Heart left ventricle (tissue), 16 donors: ENCODE measurements around the gene ZSCAN25. TPM values are rescaled to one million over a fixed set of nuclear protein-coding genes. Genes with fewer than 3 reads are reported as not detected.

Source experiments
- ATAC-seq, 4 donors: fragments of 200-7000 bp; cut with Tn5 transposase; one replicate each; pipeline ENCODE4 v1.9.1; 2020 to 2022; ENCODE audit warnings: moderate library complexity in 4 of 4, mild to moderate bottlenecking in 3 of 4, moderate number of reproducible peaks in 1 of 4
- DNase-seq, 5 donors: peaks; one replicate each; pipeline ENCODE4 v3.0.0-alpha.2; 2020
- H3K27ac ChIP-seq, 12 donors: fragments of 200-600 bp; sonication (generic) in 4 of 12; one replicate each; pipeline versions ENCODE4 v1.5.0 to v1.8.0; 2016 to 2022; ENCODE audit warnings: mild to moderate bottlenecking in 2 of 12
- H3K27me3 ChIP-seq, 9 donors: fragments of 200-600 bp; sonication (generic) in 2 of 9; one replicate each; pipeline versions ENCODE4 v1.5.1 to v1.8.0; 2016 to 2022; ENCODE audit warnings: mild to moderate bottlenecking in 3 of 9
- H3K36me3 ChIP-seq, 9 donors: fragments of 200-600 bp; sonication (generic) in 2 of 9; one replicate each; pipeline versions ENCODE4 v1.5.0 to v1.8.0; 2018 to 2022; ENCODE audit warnings: mild to moderate bottlenecking in 2 of 9
- H3K4me1 ChIP-seq, 12 donors: fragments of 200-600 bp; sonication (generic) in 4 of 12; one replicate each; pipeline versions ENCODE4 v1.5.0 to v1.8.0; 2016 to 2022; ENCODE audit warnings: mild to moderate bottlenecking in 3 of 12
- H3K4me3 ChIP-seq, 12 donors: fragments of 200-600 bp; sonication (generic) in 4 of 12; one replicate each; pipeline versions ENCODE4 v1.5.0 to v1.8.0; 2017 to 2022; ENCODE audit warnings: mild to moderate bottlenecking in 9 of 12, moderate library complexity in 4 of 12
- H3K9me3 ChIP-seq, 12 donors: fragments of 200-600 bp; sonication (generic) in 4 of 12; one replicate each; pipeline versions ENCODE4 v1.5.0 to v1.8.0; 2016 to 2022; ENCODE audit warnings: mild to moderate bottlenecking in 1 of 12
- CTCF ChIP-seq, 12 donors: fragments of 200-600 bp; sonication (generic) in 4 of 12; IDR thresholded peaks; one replicate each; pipeline versions ENCODE4 v1.5.0 to v1.8.0; 2018 to 2022; ENCODE audit warnings: antibody characterized with exemption in 12 of 12, mild to moderate bottlenecking in 5 of 12
- POLR2A ChIP-seq, 2 donors: fragments of 450-650 bp; IDR thresholded peaks; one replicate each; pipeline ENCODE4 v1.6.1; 2017; ENCODE audit warnings: antibody characterized with exemption in 2 of 2, mild to moderate bottlenecking in 2 of 2, moderate library complexity in 2 of 2
- WGBS, 4 donors: extraction: QIAGEN DNeasy Blood & Tissue Kit in 2 of 4; methylation state at CpG; one replicate each; pipeline versions ENCODE4 v1.1.5 to v1.1.7; 2013 to 2018; 5-methylcytosine and 5-hydroxymethylcytosine counted together
- intact Hi-C, 10 donors: fragments of 100-400 bp; cut with DNase I; formaldehyde crosslinking; loops; one replicate each; pipeline versions ENCODE4 v1.11.1 to v1.14.2; 2022
- polyA plus RNA-seq, 2 donors: library from polyadenylated mRNA; stranded (reverse); fragments of 200-250 nt; gene quantifications; one replicate each; pipeline ENCODE4 v1.2.3, GENCODE V29; 2013
- total RNA-seq, 9 donors: library from RNA; depleted of rRNA in 2 of 9; stranded (reverse); fragments of >200 nt in 2 of 9; fragmentation: NEBNext Ultra II Directional in 3 of 9; extraction: Animal tissue kit (Norgen Biotek cat#: 25700) in 3 of 9; gene quantifications; one replicate each; pipeline versions ENCODE4 v1.1.0 to v1.2.4, GENCODE V29; 2016 to 2023
- donor health status: ischemic (EF 13 %, LVEDD 7.1; RV severe dilation, severe dysfunction).
- donor health status: healthy with polysubstance abuse.
- donor health status: DM: no; HTN: yes; CAD: no.
- donor health status: DM: no; HTN: no; CAD: no.
- donor health status: ischemic (EF 25% LVEDD 6.9; RV normal size, moderate dysfunction).
- donor health status: ischemic (EF 25% LVEDD 5.7; RV mildly dilated, moderate dysfunction).
- donor health status: healthy.
- donor health status: DM: yes; HTN: yes; CAD: no.
- donor health status: ischemic (EF 35%, LVEDD 5.7; RV mildly dilated, moderate dysfunction).
- donor health status: nonischemic (EF 11% LVEDD 7.7; RV severe dilation, severe dysfunction).
- donor health status: DM: yes; HTN: yes; CAD: no.
- donor health status: PGD.
- donor health status: ischemic (EF 29% LVEDD 5.4; RV normal size, mild dysfunction).
- donor health status: nonischemic (EF 23%, LVEDD 6.1; RV moderate dilation, normal function).

ZSCAN25 gene
- total and polyA plus RNA-seq, 11 donors = 3.4 to 12.0 (median 8.2) TPM

GRCh38 chr7:99623091-99623693, 6.4 kb downstream of the ZSCAN25 start:
- WGBS, 4 donors = 83 to 88% (median 84%) methylated on average over 7 of the region's 7 CpGs
- ATAC-seq = no peak

GRCh38 chr7:99623702-99624447, 7.1 kb downstream of the ZSCAN25 start:
- H3K36me3 ChIP-seq = peaks cover 0 to 100% (median 100%) of the 10 kb centered on the region in 9 donors
- WGBS, 4 donors = 91 to 92% (median 91%) methylated on average over 9 of the region's 9 CpGs

More at GRCh38 chr7:99623091-99623693, 6.4 kb downstream of the ZSCAN25 start:
- no peaks in the 10 kb centered on the region for H3K9me3 ChIP-seq
- H3K27me3 ChIP-seq = no peaks in the 10 kb centered on the region
- DNase-seq = no peak
- no peak overlapping the region for H3K27ac ChIP-seq
- TF ChIP-seq POLR2A (IDR thresholded peaks at IDR 0.05) = no peak
- no peak for TF ChIP-seq CTCF (IDR thresholded peaks at IDR 0.05)
- intact Hi-C loops = loop anchor here in 1 of 10 donors (10.0 kb wide), 1 partner anchor 108 kb away; no protein-coding TSS in a partner anchor
- peaks cover 0 to 12% (median under 1%) of the 10 kb centered on the region in 12 donors for H3K4me1 ChIP-seq
- H3K36me3 ChIP-seq = peaks cover 0 to 100% (median 98%) of the 10 kb centered on the region in 9 donors
- no peak overlapping the region for H3K4me3 ChIP-seq

GRCh38 chr7:99624484-99624883, 7.7 kb downstream of the ZSCAN25 start:
- Histone ChIP-seq H3K36me3 (peaks cover 0 to 100% (median 100%) of the 10 kb centered on the region in 9 donors), H3K4me3 (no peak overlapping the region), H3K4me1 (peaks cover 0 to 6% (median 0%) of the 10 kb centered on the region in 12 donors), H3K27ac (no peak overlapping the region), H3K27me3 (no peaks in the 10 kb centered on the region), H3K9me3 (no peaks in the 10 kb centered on the region)
- DNase-seq = no peak
- intact Hi-C loops = loop anchor here in 1 of 10 donors (10.0 kb wide), 1 partner anchor 110 kb away; no protein-coding TSS in a partner anchor
- TF ChIP-seq CTCF (IDR thresholded peaks at IDR 0.05) (no peak), POLR2A (IDR thresholded peaks at IDR 0.05) (no peak)
- WGBS, 4 donors = 83 to 94% (median 91%) methylated on average over 16 of the region's 16 CpGs
- ATAC-seq = no peak

More at GRCh38 chr7:99623702-99624447, 7.1 kb downstream of the ZSCAN25 start:
- TF ChIP-seq POLR2A (IDR thresholded peaks at IDR 0.05) = no peak
- no peak for TF ChIP-seq CTCF (IDR thresholded peaks at IDR 0.05)
- no peak overlapping the region for H3K4me3 ChIP-seq
- no peaks in the 10 kb centered on the region for H3K9me3 ChIP-seq
- H3K4me1 ChIP-seq = peaks cover 0 to 6% (median 0%) of the 10 kb centered on the region in 12 donors
- H3K27me3 ChIP-seq = no peaks in the 10 kb centered on the region
- intact Hi-C loops = loop anchor here in 1 of 10 donors (10.0 kb wide), 1 partner anchor 109 kb away; no protein-coding TSS in a partner anchor
- peak overlapping the region in 1 of 12 donors; percentile 48 for H3K27ac ChIP-seq
- ATAC-seq (no peak), DNase-seq (no peak)

GRCh38 chr7:99625321-99625720, 8.6 kb downstream of the ZSCAN25 start:
- H3K9me3 ChIP-seq = no peaks in the 10 kb centered on the region
- no peak for DNase-seq
- ATAC-seq = no peak
- H3K4me3 ChIP-seq = no peak overlapping the region
- 80 to 89% (median 85%) methylated on average over 5 of the region's 5 CpGs for WGBS, 4 donors
- intact Hi-C loops = loop anchor here in 1 of 10 donors (10.0 kb wide), 1 partner anchor 111 kb away; no protein-coding TSS in a partner anchor
- no peaks in the 10 kb centered on the region for H3K27me3 ChIP-seq
- peaks cover 0 to 6% (median 0%) of the 10 kb centered on the region in 12 donors for H3K4me1 ChIP-seq
- no peak for TF ChIP-seq POLR2A (IDR thresholded peaks at IDR 0.05)
- TF ChIP-seq CTCF (IDR thresholded peaks at IDR 0.05) = no peak
- H3K27ac ChIP-seq = no peak overlapping the region
- H3K36me3 ChIP-seq = peaks cover 0 to 100% (median 100%) of the 10 kb centered on the region in 9 donors
